ENCODE results near the gene NHLRC4. TPM values are rescaled to one million over a fixed set of nuclear protein-coding genes. Genes with fewer than 3 reads are reported as not detected.
A peak's percentile ranks its signal among the peaks of the same experiment; 100 is the strongest.

Gene NHLRC4
- total and polyA plus RNA-seq, 2 donors (not counting 1 experiment from before 2014, with no cell fraction given) = 2.2 to 4.2 TPM

GRCh38 chr16:528111-529011 is 38.4 kb upstream of the NHLRC4 start:
- Mint-ChIP-seq H3K27me3 (no peaks in the 10 kb centered on the region), H3K27ac (peak overlapping the region; percentile 83), H3K4me3 (peak overlapping the region; percentile 83), H3K4me1 (peaks cover 36% of the 10 kb centered on the region), H3K9me3 (ENCODE audit: insufficient read depth) (no peaks in the 10 kb centered on the region)
- ChIA-PET POLR2A (interaction anchor here (0.7 to 1.3 kb wide), 5 partner anchors 38 to 956 kb away, joined by 3 to 8 read pairs (median 3); partner anchors contain the start of genes DECR2, NHLRC4 and PGAP6), CTCF (no interaction called here)
- peaks cover 63% of the 10 kb centered on the region for H3K79me2 ChIP-seq (ENCODE audit: control insufficient read depth, insufficient read depth, low read length)
- H3K36me3 ChIP-seq (replicated peaks in 1 of 2; ENCODE audit: control extremely low read depth in 1 of 2, control insufficient read depth in 1 of 2, extremely low read depth in 1 of 2, insufficient read depth in 2 of 2, low read length in 1 of 2) = no peaks in the 10 kb centered on the region
- peak overlapping the region; percentile 12 to 74 (median 60) for H3K4me3 ChIP-seq (ENCODE audit: control extremely low read depth in 1 of 5, extremely low read depth in 1 of 5, insufficient read depth in 1 of 5, low read depth in 2 of 5, low read length in 4 of 5)
- H4K20me1 ChIP-seq (ENCODE audit: control insufficient read depth, insufficient read depth, low read length, poor library complexity, severe bottlenecking) = peaks cover 65% of the 10 kb centered on the region
- H2AFZ ChIP-seq (ENCODE audit: insufficient read depth, low read depth, low read length, poor library complexity, severe bottlenecking) = peak overlapping the region; percentile 68
- no peak for ATAC-seq (ENCODE audit: low read depth)
- TF ChIP-seq EZH2 (IDR thresholded peaks at IDR 0.05; ENCODE audit: borderline replicate concordance, insufficient read depth, low read depth, low read length, poor library complexity, severe bottlenecking) = no peak
- TF ChIP-seq CTCF (IDR thresholded peaks at IDR 0.05) = no peak
- H3K4me2 ChIP-seq (replicated peaks; ENCODE audit: low read depth, low read length, poor library complexity, severe bottlenecking) = peak overlapping the region; percentile 93
- peak; percentile 62 for DNase-seq
- H3K9ac ChIP-seq (ENCODE audit: low read length) = peak overlapping the region; percentile 65
- intact Hi-C loops (cut with micrococcal nuclease) = loop anchor here (5.0 kb wide), 1 partner anchor 146 kb away; the partner anchor contains the start of gene PGAP6
- peaks cover 25 to 47% of the 10 kb centered on the region in 2 donors for H3K4me1 ChIP-seq (ENCODE audit: control insufficient read depth in 2 of 2, insufficient read depth in 2 of 2, low read length in 2 of 2)
- 2% methylated on average over 53 of the region's 55 CpGs for WGBS (ENCODE audit: insufficient coverage)
- no peaks in the 10 kb centered on the region for H3K9me3 ChIP-seq (ENCODE audit: control extremely low read depth in 1 of 3, control insufficient read depth in 2 of 3, insufficient read depth in 1 of 3, low read length in 2 of 3)
- H3K27me3 ChIP-seq (replicated peaks in 1 of 4; ENCODE audit: control extremely low read depth in 1 of 4, control insufficient read depth in 3 of 4, insufficient read depth in 4 of 4, low read length in 3 of 4) = no peaks in the 10 kb centered on the region
- H3K27ac ChIP-seq (ENCODE audit: low read length in 2 of 2) = peak overlapping the region in 1 of 2 donors; percentile 41
